Measurements from ENCODE around the gene CDKN1C.

The CDKN1C gene

GRCh38 chr11:2931771-2932738 lies 46.5 kb upstream of the CDKN1C start:
- ChIA-PET CTCF (no interaction called here), POLR2A (interaction anchor here (1.2 kb wide), 1 partner anchor 39 kb away, joined by 3 read pairs; no protein-coding TSS in a partner anchor)
- TF ChIP-seq BHLHE40 (IDR thresholded peaks at IDR 0.05; ENCODE audit: borderline replicate concordance) (no peak), ELF4 (IDR thresholded peaks at IDR 0.05) (no peak), PKNOX1 (IDR thresholded peaks at IDR 0.05) (no peak), SUZ12 (IDR thresholded peaks at IDR 0.05) (no peak), TARDBP (IDR thresholded peaks at IDR 0.05) (no peak), HDGF (IDR thresholded peaks at IDR 0.05; ENCODE audit: borderline replicate concordance) (no peak), SP1 (IDR thresholded peaks at IDR 0.05) (no peak), L3MBTL2 (conservative IDR thresholded peaks at IDR 0.05) (no peak), CTBP1 (IDR thresholded peaks at IDR 0.05; ENCODE audit: borderline replicate concordance) (no peak), NFRKB (IDR thresholded peaks at IDR 0.05) (no peak), FOXM1 (IDR thresholded peaks at IDR 0.05; ENCODE audit: borderline replicate concordance) (no peak), LEF1 (IDR thresholded peaks at IDR 0.05; ENCODE audit: borderline replicate concordance) (no peak), ZNF384 (IDR thresholded peaks at IDR 0.05) (no peak), ARNT (IDR thresholded peaks at IDR 0.05) (no peak), FOXK2 (IDR thresholded peaks at IDR 0.05) (no peak), FOXA1 (IDR thresholded peaks at IDR 0.05) (no peak)
- DNase-seq (ENCODE audit: extremely low spot score), result no peak

- TF ChIP-seq ARNT (IDR thresholded peaks at IDR 0.05) (no peak), BHLHE40 (IDR thresholded peaks at IDR 0.05; ENCODE audit: borderline replicate concordance) (no peak), HDGF (IDR thresholded peaks at IDR 0.05; ENCODE audit: borderline replicate concordance) (no peak), FOXM1 (IDR thresholded peaks at IDR 0.05; ENCODE audit: borderline replicate concordance) (no peak), ELF4 (IDR thresholded peaks at IDR 0.05) (no peak), FOXA1 (IDR thresholded peaks at IDR 0.05) (no peak), FOXK2 (IDR thresholded peaks at IDR 0.05) (no peak), CTBP1 (IDR thresholded peaks at IDR 0.05; ENCODE audit: borderline replicate concordance) (no peak), NFRKB (IDR thresholded peaks at IDR 0.05) (no peak), PKNOX1 (IDR thresholded peaks at IDR 0.05) (no peak), SUZ12 (IDR thresholded peaks at IDR 0.05) (no peak), L3MBTL2 (conservative IDR thresholded peaks at IDR 0.05) (no peak), TARDBP (IDR thresholded peaks at IDR 0.05) (no peak), SP1 (IDR thresholded peaks at IDR 0.05) (no peak)
- POLR2A ChIA-PET, result no interaction called here
- no peak for DNase-seq (ENCODE audit: extremely low spot score)
- CTCF ChIA-PET, result no interaction called here
Measured at GRCh38 chr11:2931420-2931746, 45.8 kb upstream of the CDKN1C start.

GRCh38 chr11:2930704-2931419 lies 45.3 kb upstream of the CDKN1C start:
- TF ChIP-seq FOXA1 (IDR thresholded peaks at IDR 0.05) (no peak), LEF1 (IDR thresholded peaks at IDR 0.05; ENCODE audit: borderline replicate concordance) (no peak), NFRKB (IDR thresholded peaks at IDR 0.05) (no peak), CTBP1 (IDR thresholded peaks at IDR 0.05; ENCODE audit: borderline replicate concordance) (no peak), SUZ12 (IDR thresholded peaks at IDR 0.05) (no peak), TARDBP (IDR thresholded peaks at IDR 0.05) (no peak), FOXK2 (IDR thresholded peaks at IDR 0.05) (no peak), ARNT (IDR thresholded peaks at IDR 0.05) (no peak), FOXM1 (IDR thresholded peaks at IDR 0.05; ENCODE audit: borderline replicate concordance) (no peak), BHLHE40 (IDR thresholded peaks at IDR 0.05; ENCODE audit: borderline replicate concordance) (no peak), ELF4 (IDR thresholded peaks at IDR 0.05) (no peak), PKNOX1 (IDR thresholded peaks at IDR 0.05) (no peak), L3MBTL2 (conservative IDR thresholded peaks at IDR 0.05) (no peak), SP1 (IDR thresholded peaks at IDR 0.05) (no peak), ZNF384 (IDR thresholded peaks at IDR 0.05) (no peak)
- POLR2A ChIA-PET, result interaction anchor here (1.6 to 1.7 kb wide), 4 partner anchors 10 to 38 kb away, joined by 4 to 10 read pairs (median 8); a partner anchor contains a TSS
- DNase-seq (ENCODE audit: extremely low spot score), result peak; percentile 53
- CTCF ChIA-PET, result interaction anchor here (0.6 to 1.3 kb wide), 4 partner anchors 11 to 398 kb away, joined by 3 to 6 read pairs (median 6); no protein-coding TSS in a partner anchor

GRCh38 chr11:2929950-2930703 lies 44.6 kb upstream of the CDKN1C start:
- peak; percentile 36; the same call in 1 of the 2 replicates for TF ChIP-seq L3MBTL2 (conservative IDR thresholded peaks at IDR 0.05)
- no peak for TF ChIP-seq FOXA1 (IDR thresholded peaks at IDR 0.05)
- DNase-seq (ENCODE audit: extremely low spot score), result peak; percentile 32
- ChIA-PET CTCF (interaction anchor here (0.6 to 1.3 kb wide), 5 partner anchors 12 to 397 kb away, joined by 3 to 6 read pairs (median 5); no protein-coding TSS in a partner anchor), POLR2A (interaction anchor here (0.7 to 1.7 kb wide), 8 partner anchors 10 to 37 kb away, joined by 3 to 10 read pairs (median 6); a partner anchor contains a TSS)

- POLR2A ChIA-PET, result interaction anchor here (0.7 to 1.7 kb wide), 8 partner anchors 9 to 37 kb away, joined by 3 to 10 read pairs (median 6); a partner anchor contains a TSS
- CTCF ChIA-PET, result interaction anchor here (0.7 to 1.3 kb wide), 4 partner anchors 12 to 397 kb away, joined by 3 to 6 read pairs (median 4); no protein-coding TSS in a partner anchor
- DNase-seq (ENCODE audit: extremely low spot score), result no peak
- no peak for TF ChIP-seq CTBP1 (IDR thresholded peaks at IDR 0.05; ENCODE audit: borderline replicate concordance)
- no peak for TF ChIP-seq PKNOX1 (IDR thresholded peaks at IDR 0.05)
- TF ChIP-seq FOXA1 (IDR thresholded peaks at IDR 0.05), result no peak
- TF ChIP-seq ZNF384 (IDR thresholded peaks at IDR 0.05), result no peak
- no peak for TF ChIP-seq L3MBTL2 (conservative IDR thresholded peaks at IDR 0.05)
- no peak for TF ChIP-seq HDGF (IDR thresholded peaks at IDR 0.05; ENCODE audit: borderline replicate concordance)
- TF ChIP-seq SP1 (IDR thresholded peaks at IDR 0.05), result no peak
- no peak for TF ChIP-seq NFRKB (IDR thresholded peaks at IDR 0.05)
- TF ChIP-seq BHLHE40 (IDR thresholded peaks at IDR 0.05; ENCODE audit: borderline replicate concordance), result no peak
- TF ChIP-seq FOXK2 (IDR thresholded peaks at IDR 0.05), result no peak
- no peak for TF ChIP-seq LEF1 (IDR thresholded peaks at IDR 0.05; ENCODE audit: borderline replicate concordance)
- TF ChIP-seq FOXM1 (IDR thresholded peaks at IDR 0.05; ENCODE audit: borderline replicate concordance), result no peak
- TF ChIP-seq SUZ12 (IDR thresholded peaks at IDR 0.05), result no peak
- no peak for TF ChIP-seq ELF4 (IDR thresholded peaks at IDR 0.05)
- no peak for TF ChIP-seq ARNT (IDR thresholded peaks at IDR 0.05)
- TF ChIP-seq TARDBP (IDR thresholded peaks at IDR 0.05), result no peak
Measured at GRCh38 chr11:2929531-2929949, 44.0 kb upstream of the CDKN1C start.

Measured in HEK293T (cell line).